ENCODE measurements around the gene RPS28.
"Not testable (repeated sequence)": the region's sequence is repeated elsewhere in the genome, so short reads cannot be mapped to it uniquely, and the experiment has no call there.

The RPS28 gene

GRCh38 chr19:8321067-8321985, at the start of gene RPS28, which contains the start of gene NDUFA7:
RPS28 (plus strand) TSS chr19:8321496; CDS start chr19:8321531, 35 bp downstream.
NDUFA7 (minus strand) TSS chr19:8321375; CDS start chr19:8321358, 17 bp downstream.
- peak; percentile 99 for DNase-seq

- DNase-seq = not testable (repeated sequence)
These were observed 44.8 kb upstream of the RPS28 start for GRCh38 chr19:8276508-8276907.

- DNase-seq = not testable (repeated sequence)
These were observed 30.0 kb upstream of the RPS28 start for GRCh38 chr19:8291337-8291736.

- DNase-seq = peak; percentile 61
These were observed 19.0 kb upstream of the RPS28 start for GRCh38 chr19:8302357-8302691.

- peak; percentile 45 for DNase-seq
These were observed 18.6 kb upstream of the RPS28 start for GRCh38 chr19:8302734-8303133.

- peak; percentile 70 for DNase-seq
These were observed 16.3 kb upstream of the RPS28 start for GRCh38 chr19:8304841-8305621.

- DNase-seq = peak; percentile 54
These were observed 15.5 kb upstream of the RPS28 start for GRCh38 chr19:8305798-8306197.

- DNase-seq = peak; percentile 62
These were observed 14.9 kb upstream of the RPS28 start for GRCh38 chr19:8306235-8307054.

- peak; percentile 62 for DNase-seq
These were observed 13.8 kb upstream of the RPS28 start for GRCh38 chr19:8307400-8307964.

- DNase-seq = peak; percentile 95
These were observed 13.1 kb upstream of the RPS28 start, which contains the start of gene CD320 for GRCh38 chr19:8307965-8308866. CD320 (minus strand) TSS chr19:8308358; CDS start chr19:8308290, 68 bp downstream.

GRCh38 chr19:8308891-8309291, 12.4 kb upstream of the RPS28 start:
- no peak for DNase-seq

- DNase-seq = peak; percentile 39
These were observed 10.8 kb upstream of the RPS28 start for GRCh38 chr19:8310342-8311055.

- DNase-seq = peak; percentile 37
These were observed 9.6 kb upstream of the RPS28 start for GRCh38 chr19:8311461-8312260.

GRCh38 chr19:8314981-8315640, 6.2 kb upstream of the RPS28 start:
- DNase-seq = not testable (repeated sequence)

- no peak for DNase-seq
These were observed 4.8 kb upstream of the RPS28 start for GRCh38 chr19:8316351-8317125.

- DNase-seq = not testable (repeated sequence)
These were observed 2.5 kb upstream of the RPS28 start for GRCh38 chr19:8318835-8319234.

GRCh38 chr19:8319807-8320520, 1.3 kb upstream of the RPS28 start:
- DNase-seq = no peak

Measured in activated effector memory CD4-positive, alpha-beta T cell treated with anti-CD3 and anti-CD28 coated beads, Interleukin-2, amount 50 U/mL, for 16 hours (primary cell).